HepG2 (cell line): ENCODE measurements around the gene ZBTB20. TPM values are rescaled to one million over a fixed set of nuclear protein-coding genes. Genes with fewer than 3 reads are reported as not detected.

Experiments
- ATAC-seq: fragments of 200-7000 bp; cut with Tn5 transposase; 3 replicates; pipeline ENCODE4 v1.9.1; 2020; ENCODE audit warnings: mild to moderate bottlenecking, moderate library complexity
- BruUV-seq: library from RNA; stranded (reverse); fragments of 400-500 nt; replicated peaks from 2 replicates; lab custom pipeline; 2021; lab: Mats Ljungman, UMichigan
- CTCF ChIA-PET: fragments of 300-600 bp; formaldehyde crosslinking; extraction: SDS; loops from one replicate; lab custom pipeline; 2021; ENCODE audit warnings: low total read pairs, inconsistent platforms, low intra/inter-chr PET ratio; lab: Yijun Ruan, JAX
- POLR2A ChIA-PET: fragments of 350-600 bp; sonication (Branson Sonifier 250); formaldehyde crosslinking; loops from one replicate; lab custom pipeline; 2020; ENCODE audit warnings: antibody characterized with exemption, inconsistent platforms; lab: Yijun Ruan, JAX
- DNase-seq: peaks from one replicate; pipeline ENCODE4 v3.0.0-alpha.2; 2015; ENCODE audit warnings: low spot score
- FAIRE-seq: peaks from 3 replicates; lab custom pipeline; 2011; peaks lifted over from hg19 to GRCh38; lab: Jason Lieb, UNC
- H2AFZ ChIP-seq: one replicate; pipeline ENCODE4 v1.6.1; 2011; ENCODE audit warnings: low read length, inconsistent platforms
- H3K27ac ChIP-seq: fragments of 300-600 bp; 3 replicates; pipeline ENCODE4 v1.8.0; 2011; ENCODE audit warnings: mixed run types, mild to moderate bottlenecking, mixed read lengths, low read length, inconsistent platforms; ENCODE audit not compliant: insufficient read depth; ENCODE audit errors: extremely low read length
- H3K27me3 ChIP-seq, 2 experiments: fragments of 200-600 bp in 1 of 2; 2 replicates in 1 of 2; 3 replicates in 1 of 2; pipeline versions ENCODE4 v1.6.0 to v1.8.0; 2011; ENCODE audit warnings: low read length in 2 of 2, mild to moderate bottlenecking in 2 of 2, moderate library complexity in 2 of 2, inconsistent platforms in 1 of 2; ENCODE audit not compliant: insufficient read depth in 2 of 2, control insufficient read depth in 1 of 2
- H3K36me3 ChIP-seq, 2 experiments: fragments of 200-600 bp in 1 of 2; replicated peaks in 1 of 2; 2 replicates in 1 of 2; 3 replicates in 1 of 2; pipeline versions ENCODE4 v1.5.1 to v1.8.0; 2011; ENCODE audit warnings: low read length in 2 of 2, inconsistent platforms in 1 of 2; ENCODE audit not compliant: insufficient read depth in 2 of 2, control insufficient read depth in 1 of 2
- H3K4me1 ChIP-seq: 2 replicates; pipeline ENCODE4 v1.5.1; 2012; ENCODE audit warnings: low read length, inconsistent platforms; ENCODE audit not compliant: insufficient read depth
- H3K4me2 ChIP-seq: 2 replicates; pipeline ENCODE4 v1.6.0; 2011; ENCODE audit warnings: low read depth, low read length, inconsistent platforms
- H3K4me3 ChIP-seq, 3 experiments: fragments of 200-600 bp in 1 of 3; sonication (generic), shearing (Covaris generic) in 1 of 3; replicated peaks in 1 of 3; 2 replicates each; pipeline ENCODE4 v1.5.1; 2011 to 2016; ENCODE audit warnings: low read length in 3 of 3, inconsistent platforms in 2 of 3, low read depth in 2 of 3, mild to moderate bottlenecking in 2 of 3, control low read depth in 1 of 3, mixed read lengths in 1 of 3; ENCODE audit not compliant: insufficient read depth in 1 of 3
- H3K79me2 ChIP-seq: one replicate; pipeline ENCODE4 v1.6.1; 2011; ENCODE audit warnings: low read length, inconsistent platforms; ENCODE audit not compliant: insufficient read depth
- H3K9ac ChIP-seq: 2 replicates; pipeline ENCODE4 v1.6.0; 2011; ENCODE audit warnings: mild to moderate bottlenecking, low read depth, low read length, inconsistent platforms; ENCODE audit not compliant: insufficient read depth
- H3K9me3 ChIP-seq: 2 replicates; pipeline ENCODE4 v1.5.1; 2012; ENCODE audit warnings: mild to moderate bottlenecking, low read length
- H4K20me1 ChIP-seq: 2 replicates; pipeline ENCODE4 v1.6.0; 2011; ENCODE audit warnings: inconsistent platforms, mild to moderate bottlenecking, low read length, moderate library complexity; ENCODE audit not compliant: insufficient read depth
- DNMT3B ChIP-seq: conservative IDR thresholded peaks from 2 replicates; pipeline ENCODE4 v1.6.1; 2016; ENCODE audit warnings: missing biosample characterization, control low read depth
- EP300 ChIP-seq, 3 experiments: sonication (generic) in 1 of 3; formaldehyde crosslinking in 1 of 3; IDR thresholded peaks; 2 replicates each; pipeline versions ENCODE4 v1.5.1 to v1.6.1; 2011 to 2020; ENCODE audit warnings: low read depth in 2 of 3, low read length in 2 of 3, borderline replicate concordance in 1 of 3, improper control_type of control experiment in 1 of 3, mild to moderate bottlenecking in 1 of 3, missing genetic modification reagents in 1 of 3, moderate library complexity in 1 of 3
- ESRRA ChIP-seq: sonication (generic); formaldehyde crosslinking; IDR thresholded peaks from 2 replicates; pipeline ENCODE4 v1.5.1; 2020; ENCODE audit warnings: mild to moderate bottlenecking, low read depth, missing genetic modification reagents
- FOXK1 ChIP-seq: sonication (generic); formaldehyde crosslinking; IDR thresholded peaks from 2 replicates; pipeline ENCODE4 v1.4.0; 2020; ENCODE audit warnings: low read depth, missing genetic modification reagents, borderline replicate concordance
- FOXP1 ChIP-seq, 2 experiments: fragments of 450-650 bp in 1 of 2; IDR thresholded peaks; 2 replicates each; pipeline ENCODE4 v1.6.1; 2017 to 2018; ENCODE audit warnings: antibody characterized with exemption in 1 of 2
- HHEX ChIP-seq: IDR thresholded peaks from 2 replicates; pipeline ENCODE4 v1.6.1; 2016; ENCODE audit warnings: control low read depth
- IKZF1 ChIP-seq: fragments of 450-650 bp; IDR thresholded peaks from 2 replicates; pipeline ENCODE4 v1.7.1; 2016
- KLF12 ChIP-seq: sonication (generic); formaldehyde crosslinking; IDR thresholded peaks from 2 replicates; pipeline ENCODE4 v1.4.0; 2020; ENCODE audit warnings: missing genetic modification reagents, borderline replicate concordance
- MXD4 ChIP-seq: IDR thresholded peaks from 2 replicates; pipeline ENCODE4 v1.6.1; 2016; ENCODE audit warnings: mild to moderate bottlenecking, missing biosample characterization, missing genetic modification reagents
- NR2F1 ChIP-seq, 2 experiments: fragments of 450-650 bp in 1 of 2; formaldehyde crosslinking in 1 of 2; IDR thresholded peaks; 2 replicates each; pipeline versions ENCODE4 v1.5.0 to v1.6.1; 2016 to 2020; ENCODE audit warnings: mild to moderate bottlenecking in 1 of 2, missing compliant biosample characterization in 1 of 2, missing genetic modification reagents in 1 of 2, moderate library complexity in 1 of 2
- SUZ12 ChIP-seq: fragments of 150-350 bp; IDR thresholded peaks from 2 replicates; pipeline ENCODE4 v1.6.1; 2014; ENCODE audit warnings: low read depth, low read length
- THAP11 ChIP-seq: IDR thresholded peaks from 2 replicates; pipeline ENCODE4 v1.6.1; 2016; ENCODE audit warnings: missing biosample characterization, missing genetic modification reagents
- ZBTB1 ChIP-seq: sonication (generic); formaldehyde crosslinking; IDR thresholded peaks from 2 replicates; pipeline ENCODE4 v1.4.0; 2020; ENCODE audit warnings: missing genetic modification reagents, borderline replicate concordance
- ZFYVE20 ChIP-seq: sonication (generic); formaldehyde crosslinking; IDR thresholded peaks from 2 replicates; pipeline ENCODE4 v1.8.0; 2023; ENCODE audit warnings: low read depth, mild to moderate bottlenecking, moderate library complexity, missing genetic modification reagents, borderline replicate concordance
- ZNF101 ChIP-seq: sonication (generic); formaldehyde crosslinking; IDR thresholded peaks from 2 replicates; pipeline ENCODE4 v1.4.0; 2020; ENCODE audit warnings: mild to moderate bottlenecking, low read depth, missing genetic modification reagents, borderline replicate concordance
- ZNF589 ChIP-seq: sonication (generic); formaldehyde crosslinking; conservative IDR thresholded peaks from 2 replicates; pipeline ENCODE4 v1.8.0; 2022; ENCODE audit warnings: mild to moderate bottlenecking, moderate library complexity, missing genetic modification reagents
- ZNF766 ChIP-seq: sonication (generic); formaldehyde crosslinking; IDR thresholded peaks from 2 replicates; pipeline ENCODE4 v1.5.0; 2020; ENCODE audit warnings: missing genetic modification reagents, borderline replicate concordance
- ZSCAN20 ChIP-seq: sonication (generic); formaldehyde crosslinking; IDR thresholded peaks from 2 replicates; pipeline ENCODE4 v1.4.0; 2020; ENCODE audit warnings: missing genetic modification reagents, mild to moderate bottlenecking, borderline replicate concordance
- WGBS: methylation state at CpG from one replicate; pipeline ENCODE4 v1.1.6; 2017; ENCODE audit warnings: low lambda C conversion rate; 5-methylcytosine and 5-hydroxymethylcytosine counted together
- in situ Hi-C: cut with HindIII; loops from 2 replicates; pipeline ENCODE4 v1.10.0; 2017; ENCODE audit warnings: low pct_unique_long_range_greater_than_20kb; ENCODE audit not compliant: extremely low pct_ligation_motif_present
- intact Hi-C: fragments of 100-400 bp; cut with micrococcal nuclease; formaldehyde crosslinking; loops from one replicate; pipeline ENCODE4 v1.10.0; 2022; ENCODE audit not compliant: unreplicated experiment
- polyA plus RNA-seq, 8 experiments: library from polyadenylated mRNA; depleted of rRNA in 3 of 8; stranded (reverse) in 7 of 8; unstranded in 1 of 8; fragments of >200 nt; fragmentation: Illumina TruSeq in 4 of 8; extraction: Trizol in 4 of 8; gene quantifications; 2 replicates each; pipeline versions ENCODE4 v1.2.1 to v1.2.3, GENCODE V29; 2011 to 2016; ENCODE audit warnings: low read depth in 4 of 8, missing spikeins in 1 of 8, mixed read lengths in 1 of 8; ENCODE audit not compliant: insufficient read depth in 1 of 8
- total RNA-seq, 5 experiments: library from RNA; depleted of rRNA; stranded (reverse); fragments of >200 nt; fragmentation: Illumina TruSeq; extraction: Trizol; gene quantifications; 2 replicates each; pipeline ENCODE4 v1.2.3, GENCODE V29; 2016; ENCODE audit warnings: low read depth in 1 of 5
- TF ChIP-seq, protein P1 (sequence below): sonication (generic); formaldehyde crosslinking; IDR thresholded peaks from 2 replicates; pipeline ENCODE4 v1.4.0; 2020; ENCODE audit warnings: missing genetic modification reagents
- TF ChIP-seq, protein P2 (sequence below): IDR thresholded peaks from 2 replicates; pipeline ENCODE4 v1.6.1; 2012; ENCODE audit warnings: low read length, improper control_type of control experiment
- TF ChIP-seq, protein P3 (sequence below): sonication (generic); formaldehyde crosslinking; IDR thresholded peaks from 2 replicates; pipeline ENCODE4 v1.5.0; 2020; ENCODE audit warnings: mild to moderate bottlenecking, low read depth, missing genetic modification reagents, borderline replicate concordance

ZBTB20 gene
- total and polyA plus RNA-seq, 2 of the 13 experiments (the other 11 are each of a cell fraction or from before 2014, with no cell fraction given): 1.9 to 8.8 TPM

DNA sequence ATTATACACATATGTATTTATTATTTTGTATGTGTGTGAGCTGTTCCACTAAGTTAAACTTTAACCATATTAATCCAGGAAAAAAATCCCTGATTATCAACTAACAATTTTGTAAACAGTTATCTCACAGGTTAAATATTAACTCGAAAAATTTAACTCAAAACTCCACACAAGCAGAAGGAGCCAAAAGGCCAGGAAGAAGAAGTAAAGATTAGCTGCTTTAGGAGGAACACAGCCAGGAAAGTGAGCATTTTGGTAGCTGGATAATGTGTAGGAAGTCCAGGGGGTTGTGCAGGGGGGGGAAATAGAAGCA is 428.2 kb downstream of the ZBTB20 start:
- Histone ChIP-seq H3K4me2 (peak overlapping the region; percentile 65), H4K20me1 (no peaks in the 10 kb centered on the region), H3K27ac (peak overlapping the region; percentile 39), H3K79me2 (no peaks in the 10 kb centered on the region), H3K27me3 (no peaks in the 10 kb centered on the region), H2AFZ (no peak overlapping the region), H3K9me3 (no peaks in the 10 kb centered on the region), H3K36me3 (no peaks in the 10 kb centered on the region), H3K4me3 (peak overlapping the region in 1 of 3 experiments; percentile 15; a peak in 1 of 6 replicates), H3K9ac (peak overlapping the region; percentile 23; the same call in 1 of the 2 replicates), H3K4me1 (peaks cover 56% of the 10 kb centered on the region)
- ATAC-seq (peak; percentile 60), DNase-seq (peak; percentile 25), FAIRE-seq (no peak)
- intact Hi-C loops (no loop called here), in situ Hi-C loops (no loop called here)
- no TSS peak for BruUV-seq
- ChIA-PET CTCF (no interaction called here), POLR2A (interaction anchor here (0.8 kb wide), 1 partner anchor 12 kb away, joined by 3 read pairs; no protein-coding TSS in a partner anchor)
- whole genome bisulfite sequencing: 0% methylated on average over 1 of the region's 1 CpG
- TF ChIP-seq ZSCAN20 (CRISPR knock-in tag): no peak
- no peak for TF ChIP-seq SUZ12
- no peak for TF ChIP-seq ESRRA (CRISPR knock-in tag)
- TF ChIP-seq NR2F1 (CRISPR knock-in tag; IDR thresholded peaks at IDR 0.05): no peak
- TF ChIP-seq, protein P1, sequence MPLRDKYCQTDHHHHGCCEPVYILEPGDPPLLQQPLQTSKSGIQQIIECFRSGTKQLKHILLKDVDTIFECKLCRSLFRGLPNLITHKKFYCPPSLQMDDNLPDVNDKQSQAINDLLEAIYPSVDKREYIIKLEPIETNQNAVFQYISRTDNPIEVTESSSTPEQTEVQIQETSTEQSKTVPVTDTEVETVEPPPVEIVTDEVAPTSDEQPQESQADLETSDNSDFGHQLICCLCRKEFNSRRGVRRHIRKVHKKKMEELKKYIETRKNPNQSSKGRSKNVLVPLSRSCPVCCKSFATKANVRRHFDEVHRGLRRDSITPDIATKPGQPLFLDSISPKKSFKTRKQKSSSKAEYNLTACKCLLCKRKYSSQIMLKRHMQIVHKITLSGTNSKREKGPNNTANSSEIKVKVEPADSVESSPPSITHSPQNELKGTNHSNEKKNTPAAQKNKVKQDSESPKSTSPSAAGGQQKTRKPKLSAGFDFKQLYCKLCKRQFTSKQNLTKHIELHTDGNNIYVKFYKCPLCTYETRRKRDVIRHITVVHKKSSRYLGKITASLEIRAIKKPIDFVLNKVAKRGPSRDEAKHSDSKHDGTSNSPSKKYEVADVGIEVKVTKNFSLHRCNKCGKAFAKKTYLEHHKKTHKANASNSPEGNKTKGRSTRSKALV: no peak
- TF ChIP-seq ZNF589 (CRISPR knock-in tag): no peak
- no peak for TF ChIP-seq ZBTB1 (CRISPR knock-in tag)
- no peak for TF ChIP-seq ZNF101 (CRISPR knock-in tag)
- TF ChIP-seq, protein P2, sequence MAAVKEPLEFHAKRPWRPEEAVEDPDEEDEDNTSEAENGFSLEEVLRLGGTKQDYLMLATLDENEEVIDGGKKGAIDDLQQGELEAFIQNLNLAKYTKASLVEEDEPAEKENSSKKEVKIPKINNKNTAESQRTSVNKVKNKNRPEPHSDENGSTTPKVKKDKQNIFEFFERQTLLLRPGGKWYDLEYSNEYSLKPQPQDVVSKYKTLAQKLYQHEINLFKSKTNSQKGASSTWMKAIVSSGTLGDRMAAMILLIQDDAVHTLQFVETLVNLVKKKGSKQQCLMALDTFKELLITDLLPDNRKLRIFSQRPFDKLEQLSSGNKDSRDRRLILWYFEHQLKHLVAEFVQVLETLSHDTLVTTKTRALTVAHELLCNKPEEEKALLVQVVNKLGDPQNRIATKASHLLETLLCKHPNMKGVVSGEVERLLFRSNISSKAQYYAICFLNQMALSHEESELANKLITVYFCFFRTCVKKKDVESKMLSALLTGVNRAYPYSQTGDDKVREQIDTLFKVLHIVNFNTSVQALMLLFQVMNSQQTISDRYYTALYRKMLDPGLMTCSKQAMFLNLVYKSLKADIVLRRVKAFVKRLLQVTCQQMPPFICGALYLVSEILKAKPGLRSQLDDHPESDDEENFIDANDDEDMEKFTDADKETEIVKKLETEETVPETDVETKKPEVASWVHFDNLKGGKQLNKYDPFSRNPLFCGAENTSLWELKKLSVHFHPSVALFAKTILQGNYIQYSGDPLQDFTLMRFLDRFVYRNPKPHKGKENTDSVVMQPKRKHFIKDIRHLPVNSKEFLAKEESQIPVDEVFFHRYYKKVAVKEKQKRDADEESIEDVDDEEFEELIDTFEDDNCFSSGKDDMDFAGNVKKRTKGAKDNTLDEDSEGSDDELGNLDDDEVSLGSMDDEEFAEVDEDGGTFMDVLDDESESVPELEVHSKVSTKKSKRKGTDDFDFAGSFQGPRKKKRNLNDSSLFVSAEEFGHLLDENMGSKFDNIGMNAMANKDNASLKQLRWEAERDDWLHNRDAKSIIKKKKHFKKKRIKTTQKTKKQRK: no peak
- no peak for TF ChIP-seq IKZF1
- no peak for TF ChIP-seq KLF12
- no peak for TF ChIP-seq DNMT3B
- TF ChIP-seq EP300 (IDR thresholded peaks at IDR 0.05; ENCODE audit: low read depth in 2 of 2, low read length in 2 of 2): peak in 1 of 2 experiments; percentile 23; a peak in 1 of 4 replicates
- no peak for TF ChIP-seq EP300 (CRISPR knock-in tag; IDR thresholded peaks at IDR 0.05; ENCODE audit: borderline replicate concordance)
- no peak for TF ChIP-seq ZFYVE20 (CRISPR knock-in tag)
- no peak for TF ChIP-seq FOXP1 (IDR thresholded peaks at IDR 0.05)
- TF ChIP-seq FOXP1 (CRISPR knock-in tag; IDR thresholded peaks at IDR 0.05): 0 out of 2 replicates have a peak, but pooled peaks have one; percentile 10
- TF ChIP-seq THAP11: 0 out of 2 replicates have a peak, but pooled peaks have one; percentile 22
- TF ChIP-seq FOXK1 (CRISPR knock-in tag): no peak
- TF ChIP-seq ZNF766 (CRISPR knock-in tag): no peak
- TF ChIP-seq MXD4 (CRISPR knock-in tag): no peak
- TF ChIP-seq, protein P3, sequence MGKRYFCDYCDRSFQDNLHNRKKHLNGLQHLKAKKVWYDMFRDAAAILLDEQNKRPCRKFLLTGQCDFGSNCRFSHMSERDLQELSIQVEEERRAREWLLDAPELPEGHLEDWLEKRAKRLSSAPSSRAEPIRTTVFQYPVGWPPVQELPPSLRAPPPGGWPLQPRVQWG (CRISPR knock-in tag): no peak
- no peak for TF ChIP-seq HHEX (CRISPR knock-in tag)
